GM23248 (cell line): ENCODE measurements around the gene BPIFB3. TPM values are rescaled to one million over a fixed set of nuclear protein-coding genes. Genes with fewer than 3 reads are reported as not detected.
A peak's percentile ranks its signal among the peaks of the same experiment; 100 is the strongest.

ENCODE experiments used
- DNase-seq: peaks from one replicate; pipeline ENCODE4 v3.0.0-alpha.2; 2015
- H2AFZ ChIP-seq: fragments of 200-600 bp; sonication (generic); 2 replicates; pipeline ENCODE4 v1.6.1; 2016; ENCODE audit warnings: antibody characterized with exemption
- H3F3A ChIP-seq: fragments of 200-600 bp; sonication (generic); 2 replicates; pipeline ENCODE4 v1.6.1; 2016; ENCODE audit warnings: mild to moderate bottlenecking, antibody characterized with exemption, mixed run types; ENCODE audit not compliant: insufficient read depth
- H3K27ac ChIP-seq: fragments of 200-600 bp; sonication (generic); 2 replicates; pipeline ENCODE4 v1.5.1; 2016; ENCODE audit warnings: mild to moderate bottlenecking
- H3K27me3 ChIP-seq: fragments of 200-600 bp; sonication (generic); replicated peaks from 2 replicates; pipeline ENCODE4 v1.6.1; 2016; ENCODE audit warnings: mild to moderate bottlenecking; ENCODE audit not compliant: insufficient read depth
- H3K36me3 ChIP-seq: fragments of 200-600 bp; sonication (generic); 2 replicates; pipeline ENCODE4 v1.6.1; 2016; ENCODE audit warnings: low read depth, mild to moderate bottlenecking
- H3K4me1 ChIP-seq: fragments of 200-600 bp; sonication (generic); 2 replicates; pipeline ENCODE4 v1.6.1; 2016; ENCODE audit warnings: mild to moderate bottlenecking; ENCODE audit not compliant: insufficient read depth
- H3K4me2 ChIP-seq: fragments of 200-600 bp; sonication (generic); one replicate; pipeline ENCODE4 v1.6.1; 2016; ENCODE audit warnings: mild to moderate bottlenecking; ENCODE audit not compliant: unreplicated experiment
- H3K4me3 ChIP-seq: fragments of 200-600 bp; sonication (generic); 2 replicates; pipeline ENCODE4 v1.5.1; 2016; ENCODE audit warnings: mild to moderate bottlenecking
- H3K79me2 ChIP-seq: fragments of 200-600 bp; sonication (generic); 2 replicates; pipeline ENCODE4 v1.6.1; 2016; ENCODE audit warnings: mild to moderate bottlenecking; ENCODE audit not compliant: insufficient read depth
- H3K9ac ChIP-seq: fragments of 200-600 bp; sonication (generic); 2 replicates; pipeline ENCODE4 v1.6.1; 2016; ENCODE audit warnings: mild to moderate bottlenecking
- H3K9me2 ChIP-seq: fragments of 200-600 bp; sonication (generic); 2 replicates; pipeline ENCODE4 v1.6.1; 2016; ENCODE audit warnings: mixed run types, mild to moderate bottlenecking, moderate library complexity; ENCODE audit not compliant: insufficient read depth
- H3K9me3 ChIP-seq: fragments of 200-600 bp; sonication (generic); one replicate; pipeline ENCODE4 v1.6.1; 2017; ENCODE audit warnings: low read depth
- H4K20me1 ChIP-seq: fragments of 200-600 bp; sonication (generic); 2 replicates; pipeline ENCODE4 v1.6.0; 2016; ENCODE audit not compliant: insufficient read depth
- EZH2 ChIP-seq: fragments of 200-600 bp; sonication (generic); IDR thresholded peaks from 2 replicates; pipeline ENCODE4 v1.6.1; 2018; ENCODE audit warnings: antibody characterized with exemption, mild to moderate bottlenecking; ENCODE audit not compliant: insufficient read depth, poor library complexity, severe bottlenecking
- EZH2phosphoT487 ChIP-seq: fragments of 200-600 bp; sonication (generic); IDR thresholded peaks from 2 replicates; pipeline ENCODE4 v1.6.1; 2018; ENCODE audit warnings: antibody characterized with exemption, moderate library complexity, mild to moderate bottlenecking, low read depth; ENCODE audit not compliant: insufficient read depth
- WGBS, 2 experiments: methylation state at CpG; one replicate each; pipeline ENCODE4 v1.1.6; 2015 to 2017; ENCODE audit warnings: low lambda C conversion rate in 2 of 2, low coverage in 1 of 2; ENCODE audit errors: missing lambda C conversion rate in 2 of 2; 5-methylcytosine and 5-hydroxymethylcytosine counted together
- in situ Hi-C: fragments of 300-500 bp; cut with MboI; formaldehyde crosslinking; loops from 2 replicates; pipeline ENCODE4 v1.15.0; 2020
- polyA plus RNA-seq: library from polyadenylated mRNA; unstranded; fragments of >200 nt; fragmentation: Nextera tagmentation; extraction: Ambion mirVana; gene quantifications from 2 replicates; pipeline ENCODE4 v1.2.1, GENCODE V29; 2016
- total RNA-seq: library from RNA; depleted of rRNA; stranded (reverse); fragments of >200 nt; shearing (Covaris generic); gene quantifications from 2 replicates; pipeline ENCODE4 v1.2.3, GENCODE V29; 2014

Gene BPIFB3
- total and polyA plus RNA-seq, 2 experiments from 2014 or later = not detected

- TF ChIP-seq EZH2phosphoT487 (no peak), EZH2 (no peak)
- Histone ChIP-seq H3K9me2 (no peaks in the 10 kb centered on the region), H3K4me3 (no peak within 1 kb of the TSS), H3K9me3 (no peaks in the 10 kb centered on the region), H3K27ac (no peak within 1 kb of the TSS), H3F3A (no peaks in the 10 kb centered on the region), H3K9ac (no peak within 1 kb of the TSS), H3K36me3 (no peaks in the 10 kb centered on the region), H2AFZ (no peak within 1 kb of the TSS), H3K4me2 (no peak within 1 kb of the TSS), H3K79me2 (no peaks in the 10 kb centered on the region), H4K20me1 (no peaks in the 10 kb centered on the region), H3K27me3 (peaks cover 31% of the 10 kb centered on the region; the same call in 1 of the 2 replicates), H3K4me1 (peaks cover 6% of the 10 kb centered on the region; the same call in 1 of the 2 replicates)
- 28 to 43% methylated on average over 2 of the region's 2 CpGs for WGBS, 2 experiments
- in situ Hi-C loops = no loop called here
- DNase-seq = peak; percentile 74
These were observed 25.6 kb downstream of the BPIFB3 start, which contains the start of gene BPIFB4 for GRCh38 chr20:33079259-33079658. BPIFB4 (plus strand) TSS chr20:33079643; CDS start chr20:33081527, 1,884 bp downstream.

DNA sequence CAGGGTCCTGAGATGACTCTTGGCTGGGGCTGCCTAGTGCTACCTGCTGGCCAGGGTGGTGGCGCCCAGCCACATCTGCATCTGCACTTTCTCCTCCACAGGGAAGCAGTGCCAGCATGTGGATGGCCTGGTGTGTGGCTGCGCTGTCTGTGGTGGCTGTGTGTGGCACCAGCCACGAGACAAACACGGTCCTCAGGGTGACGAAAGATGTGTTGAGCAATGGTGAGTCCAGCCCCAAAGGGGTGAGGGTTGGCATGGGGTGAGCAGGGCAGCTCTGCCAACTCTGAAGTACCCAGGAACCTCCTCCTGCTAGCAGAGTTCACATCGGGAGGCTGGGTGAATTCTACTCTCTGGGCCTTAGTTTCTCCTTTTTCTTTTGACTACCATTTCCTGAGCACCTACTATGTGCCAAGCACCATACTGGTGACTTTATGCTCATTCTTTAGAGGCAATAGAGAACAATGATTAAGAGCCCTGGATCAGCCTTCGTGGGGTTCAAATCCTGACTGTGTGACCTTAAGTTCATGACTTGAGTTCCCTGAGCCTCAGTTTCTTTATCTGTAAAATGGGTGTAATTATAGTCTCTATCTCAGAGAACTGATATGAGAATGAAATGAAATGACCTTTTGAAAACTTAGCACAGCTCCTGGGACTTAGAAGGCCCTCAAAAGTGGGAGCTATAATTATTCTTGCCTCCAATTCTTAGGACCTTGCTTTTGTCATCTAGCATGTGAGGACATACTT, 27.9 kb downstream of the BPIFB3 start:
- Histone ChIP-seq H3K9me3 (no peaks in the 10 kb centered on the region), H3K4me2 (no peak overlapping the region), H3K9me2 (no peaks in the 10 kb centered on the region), H2AFZ (no peak overlapping the region), H3K4me1 (peaks cover 6% of the 10 kb centered on the region; the same call in 1 of the 2 replicates), H3K9ac (no peak overlapping the region), H3K4me3 (no peak overlapping the region), H3K27ac (no peak overlapping the region), H4K20me1 (no peaks in the 10 kb centered on the region), H3K79me2 (no peaks in the 10 kb centered on the region), H3F3A (no peaks in the 10 kb centered on the region), H3K36me3 (no peaks in the 10 kb centered on the region), H3K27me3 (peaks cover 37% of the 10 kb centered on the region; the same call in 1 of the 2 replicates)
- 52 to 53% methylated on average over 6 to 7 of the region's 7 CpGs for WGBS, 2 experiments
- in situ Hi-C loops = no loop called here
- TF ChIP-seq EZH2phosphoT487 (no peak), EZH2 (no peak)
- no peak for DNase-seq

GRCh38 chr20:33082546-33082945, 28.8 kb downstream of the BPIFB3 start:
- 11 to 18% methylated on average over 6 of the region's 6 CpGs for WGBS, 2 experiments

GRCh38 chr20:33083544-33084340, 30.0 kb downstream of the BPIFB3 start:
- Histone ChIP-seq H3K9me3 (no peaks in the 10 kb centered on the region), H3K36me3 (no peaks in the 10 kb centered on the region), H3K4me3 (no peak overlapping the region), H4K20me1 (no peaks in the 10 kb centered on the region), H3K4me1 (peaks cover 6% of the 10 kb centered on the region; the same call in 1 of the 2 replicates), H3K27ac (no peak overlapping the region), H3K9me2 (no peaks in the 10 kb centered on the region), H3K79me2 (no peaks in the 10 kb centered on the region), H3K9ac (no peak overlapping the region), H3K27me3 (peaks cover 33% of the 10 kb centered on the region), H3K4me2 (no peak overlapping the region), H2AFZ (no peak overlapping the region), H3F3A (no peaks in the 10 kb centered on the region)
- TF ChIP-seq EZH2phosphoT487 = no peak
- no peak for TF ChIP-seq EZH2
- DNase-seq = no peak
- in situ Hi-C loops = no loop called here
- WGBS, 2 experiments = 57 to 71% methylated on average over 18 to 20 of the region's 20 CpGs

More at GRCh38 chr20:33082546-33082945, 28.8 kb downstream of the BPIFB3 start:
- in situ Hi-C loops = no loop called here
- Histone ChIP-seq H3K36me3 (no peaks in the 10 kb centered on the region), H4K20me1 (no peaks in the 10 kb centered on the region), H2AFZ (no peak overlapping the region), H3K4me3 (no peak overlapping the region), H3K27me3 (peaks cover 30% of the 10 kb centered on the region; the same call in 1 of the 2 replicates), H3F3A (no peaks in the 10 kb centered on the region), H3K4me2 (no peak overlapping the region), H3K27ac (no peak overlapping the region), H3K79me2 (no peaks in the 10 kb centered on the region), H3K9ac (no peak overlapping the region), H3K9me2 (no peaks in the 10 kb centered on the region), H3K9me3 (no peaks in the 10 kb centered on the region), H3K4me1 (peaks cover 6% of the 10 kb centered on the region; the same call in 1 of the 2 replicates)
- peak; percentile 16 for DNase-seq
- no peak for TF ChIP-seq EZH2phosphoT487
- no peak for TF ChIP-seq EZH2
